HG02798 (cell line): ENCODE data around the gene ATG2B.
"Not testable (repeated sequence)": the region's sequence is repeated elsewhere in the genome, so short reads cannot be mapped to it uniquely, and the experiment has no call there.

Source experiments
- ATAC-seq: cut with Tn5 transposase; IDR thresholded peaks from one replicate; pipeline ENCODE4 v1.9.1; 2021; ENCODE audit warnings: mild to moderate bottlenecking; ENCODE audit not compliant: unreplicated experiment, poor library complexity

The ATG2B gene

GRCh38 chr14:96260341-96260821 lies 102.8 kb downstream of the ATG2B start:
- no peak for ATAC-seq

DNA sequence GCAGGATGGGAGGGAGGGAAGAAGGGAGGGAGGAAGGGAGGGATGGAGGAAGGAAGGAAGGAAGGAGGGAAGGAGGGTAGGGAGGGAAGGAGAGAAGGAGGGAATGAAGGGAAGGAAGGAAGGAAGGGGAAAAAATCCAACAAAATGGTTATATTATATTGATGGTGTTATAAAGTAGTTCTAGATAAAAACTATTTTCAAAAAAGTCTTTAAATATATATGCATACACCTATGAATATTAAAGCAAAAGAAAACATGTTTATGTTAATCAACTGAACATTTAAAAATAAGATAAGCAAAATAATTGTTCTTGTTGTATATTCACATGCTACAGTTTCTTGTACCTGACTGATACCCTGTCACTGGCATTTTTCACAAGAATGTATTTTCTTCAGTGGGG lies 105.2 kb downstream of the ATG2B start:
- ATAC-seq, result no peak

DNA sequence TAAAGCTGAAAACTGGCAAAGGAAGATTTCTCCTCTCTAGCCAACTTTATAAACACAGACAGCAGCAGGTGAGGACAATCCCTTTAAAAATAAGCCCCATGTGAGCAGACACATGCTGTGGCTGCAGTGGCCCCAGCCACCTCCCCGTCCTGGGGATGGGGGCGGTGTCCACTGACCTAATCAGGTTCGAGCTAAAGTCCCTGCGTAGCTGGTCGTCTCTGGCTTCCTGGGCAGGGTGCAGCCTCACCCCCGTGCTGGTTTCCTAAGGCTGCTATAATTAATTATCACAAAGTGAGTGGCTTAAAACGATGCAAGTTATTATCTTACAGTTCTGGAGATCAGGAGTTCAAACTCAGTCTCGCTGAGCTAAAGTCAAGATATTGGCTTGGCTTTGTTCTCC lies 106.1 kb downstream of the ATG2B start:
- ATAC-seq, result no peak

DNA sequence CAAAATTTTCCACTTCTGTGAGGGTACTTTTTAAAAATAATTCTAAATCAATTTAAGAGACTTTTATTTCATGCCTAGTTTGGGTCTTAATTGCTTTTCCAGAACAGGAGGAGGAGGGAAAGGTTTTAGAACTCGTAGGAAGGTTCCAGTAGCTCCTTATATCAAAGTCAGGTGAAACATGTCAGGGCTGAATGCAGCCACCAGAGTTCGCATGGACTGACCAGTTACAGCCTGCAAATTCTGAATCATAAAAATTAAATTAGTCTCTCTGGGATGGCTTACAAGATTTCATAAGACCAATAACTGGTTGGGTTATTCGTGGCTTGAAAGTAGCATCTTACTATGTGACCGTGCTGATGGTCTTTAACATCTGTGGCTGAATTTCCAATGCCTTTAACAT lies 106.7 kb downstream of the ATG2B start:
- ATAC-seq, result no peak

DNA sequence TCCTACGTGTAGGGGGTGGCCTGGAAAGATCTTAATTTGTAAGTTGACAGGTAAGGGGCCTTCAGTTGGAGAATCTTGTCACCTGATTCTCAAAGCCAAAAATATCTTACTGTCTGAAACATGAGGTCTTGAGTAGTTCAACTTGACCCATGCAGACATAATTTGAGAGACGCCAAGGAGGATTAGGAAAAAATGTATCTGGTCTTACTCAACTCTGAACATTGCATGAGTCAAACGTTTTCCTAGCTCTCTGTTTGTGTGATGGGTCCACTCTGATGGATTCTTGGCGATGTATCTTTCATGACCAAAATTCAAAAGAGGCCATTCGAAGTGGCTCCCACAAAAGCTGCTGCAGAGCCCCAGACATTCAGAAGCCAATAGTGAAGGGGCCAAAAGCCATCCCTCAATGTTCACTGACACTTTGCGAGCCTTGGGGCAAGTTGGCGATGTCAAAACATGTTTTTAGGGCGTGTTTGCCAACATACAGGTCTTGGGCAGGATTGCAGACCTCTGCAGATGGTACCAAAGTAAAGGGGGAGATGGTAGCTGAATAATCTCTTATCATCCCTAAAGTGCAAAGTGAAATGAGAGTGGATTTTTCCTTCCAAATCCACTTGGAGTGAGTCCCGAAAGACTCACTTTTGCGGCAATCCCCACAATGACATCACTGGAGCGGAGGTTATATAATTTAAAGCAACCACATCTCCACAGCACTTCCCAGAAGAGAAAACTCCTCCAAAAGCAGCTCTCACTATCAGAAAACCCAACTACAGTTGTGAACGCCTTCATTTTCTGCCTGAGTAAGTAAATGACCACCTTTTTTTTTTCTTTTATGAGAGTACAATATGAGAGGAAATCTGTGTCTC lies 107.4 kb downstream of the ATG2B start, which contains the start of gene BDKRB1:
BDKRB1 (plus strand) TSS at position 710 of the 866 bp plus-strand sequence. CDS start 7,473 bp downstream, outside the sequence.
- no peak for ATAC-seq

DNA sequence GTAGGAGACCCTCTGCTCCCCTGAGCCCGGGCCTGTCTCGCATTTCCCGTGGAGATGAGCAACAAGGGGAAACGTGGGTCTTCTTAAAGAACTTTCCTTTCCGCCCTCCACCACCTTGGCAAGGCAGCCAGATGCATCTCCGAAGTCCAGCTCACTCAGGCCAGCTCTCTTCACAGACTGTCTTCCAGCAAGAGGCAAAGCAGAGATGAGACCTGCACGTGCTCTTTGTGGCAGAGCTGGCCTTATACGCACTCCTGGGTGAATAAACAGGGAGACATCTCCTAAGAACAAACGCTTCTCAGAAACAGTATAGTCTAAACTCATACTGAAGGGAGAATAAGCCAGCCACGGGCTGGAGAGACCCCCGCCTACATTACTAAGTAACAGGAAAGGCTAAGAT lies 108.5 kb downstream of the ATG2B start:
- no peak for ATAC-seq

- no peak for ATAC-seq
These were observed 110.1 kb downstream of the ATG2B start for GRCh38 chr14:96252999-96253539.

DNA sequence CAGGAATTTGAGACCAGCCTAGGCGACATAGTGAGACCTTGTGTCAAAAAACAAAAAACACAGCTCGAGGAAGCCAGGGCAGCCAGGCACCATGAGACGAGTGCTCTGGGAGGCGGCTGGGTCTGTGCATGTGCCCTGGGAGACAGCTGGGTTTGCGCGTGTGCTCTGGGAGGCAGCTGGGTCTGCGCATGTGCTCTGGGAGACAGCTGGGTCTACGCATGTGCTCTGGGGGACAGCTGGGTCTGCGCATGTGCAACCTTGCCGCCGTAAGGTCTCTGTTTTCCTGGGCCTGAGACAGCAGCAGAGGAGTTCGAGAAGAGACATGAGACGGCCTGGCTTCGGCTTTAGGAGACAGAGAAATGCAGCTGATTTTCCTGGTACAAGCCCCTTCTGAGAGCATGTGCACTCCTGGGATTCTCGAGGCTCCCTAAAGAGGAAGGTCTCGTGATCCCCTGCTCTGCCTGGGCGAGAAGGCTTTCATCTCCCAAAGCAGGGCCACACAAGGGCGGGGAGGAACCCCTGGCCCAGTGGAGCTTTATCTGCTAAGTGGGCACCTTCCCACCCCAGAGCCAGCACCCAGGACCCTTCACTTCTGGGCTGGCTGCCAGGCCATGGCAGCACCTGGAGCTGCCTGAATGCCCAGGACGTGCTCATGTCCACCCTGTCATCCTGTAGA lies 110.7 kb downstream of the ATG2B start:
- ATAC-seq, result no peak

DNA sequence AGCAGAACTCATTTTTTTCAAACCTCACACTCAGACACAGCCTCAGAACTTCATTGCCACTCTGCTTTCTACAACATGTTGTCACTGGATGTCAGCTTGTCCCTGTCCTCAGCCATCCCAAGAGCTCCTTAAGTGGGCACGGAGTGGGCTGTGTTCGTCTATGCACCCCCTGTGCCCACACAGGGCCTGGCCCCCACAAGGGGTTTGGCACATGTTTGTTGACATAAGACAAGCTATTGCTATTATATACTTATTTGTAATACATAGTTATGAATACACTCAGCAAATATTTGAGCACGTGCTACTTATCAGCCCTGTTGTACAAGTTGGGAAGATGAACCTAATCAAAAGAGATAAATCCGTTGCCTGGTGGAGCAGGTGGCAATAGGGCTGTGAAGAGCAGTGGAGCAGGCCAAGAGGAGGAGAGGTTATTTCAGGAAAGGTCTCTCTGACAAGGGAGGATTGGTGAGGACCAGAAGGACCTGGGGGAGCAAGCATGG lies 111.4 kb downstream of the ATG2B start:
- no peak for ATAC-seq

GRCh38 chr14:96250485-96250884 lies 112.7 kb downstream of the ATG2B start:
- no peak for ATAC-seq

- ATAC-seq, result no peak
These were observed 114.1 kb downstream of the ATG2B start for GRCh38 chr14:96249029-96249428.

- ATAC-seq, result no peak
These were observed 116.1 kb downstream of the ATG2B start for GRCh38 chr14:96247031-96247430.

DNA sequence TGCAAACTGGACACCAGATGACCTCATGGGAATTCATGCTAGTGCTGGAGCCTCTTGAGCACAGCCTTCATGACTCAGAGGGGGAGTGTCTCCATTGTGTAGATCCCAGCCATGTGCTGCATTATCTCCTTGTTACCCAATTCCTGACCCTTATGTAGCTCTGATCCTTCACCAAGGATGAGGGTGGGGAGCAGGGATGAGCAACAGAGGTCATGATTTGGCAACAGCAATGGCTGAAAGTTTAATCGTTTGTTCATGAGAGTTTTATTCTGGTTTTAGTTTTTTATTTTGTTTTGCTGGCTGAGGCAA lies 116.6 kb downstream of the ATG2B start:
- no peak for ATAC-seq

- ATAC-seq, result no peak
These were observed 117.2 kb downstream of the ATG2B start for GRCh38 chr14:96245710-96246538.

DNA sequence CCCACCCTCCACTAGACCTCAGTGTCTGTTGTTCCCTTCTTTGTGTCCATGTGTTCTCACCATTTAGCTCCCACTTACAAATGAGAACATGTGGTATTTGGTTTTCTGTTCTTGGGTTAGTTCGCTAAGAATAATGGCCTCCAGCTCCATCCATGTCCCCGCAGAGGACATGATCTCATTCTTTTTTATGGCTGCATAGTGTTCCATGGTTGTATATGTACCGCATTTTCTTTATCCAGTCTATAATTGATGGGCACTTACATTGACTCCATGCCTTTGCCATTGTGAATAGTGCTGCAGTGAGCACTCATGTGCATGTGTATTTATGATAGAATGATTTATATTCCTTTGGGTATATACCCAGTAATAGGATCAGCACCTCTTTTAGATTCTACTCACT lies 118.1 kb downstream of the ATG2B start:
- ATAC-seq, result not testable (repeated sequence)

GRCh38 chr14:96243785-96244184 lies 119.4 kb downstream of the ATG2B start:
- no peak for ATAC-seq

DNA sequence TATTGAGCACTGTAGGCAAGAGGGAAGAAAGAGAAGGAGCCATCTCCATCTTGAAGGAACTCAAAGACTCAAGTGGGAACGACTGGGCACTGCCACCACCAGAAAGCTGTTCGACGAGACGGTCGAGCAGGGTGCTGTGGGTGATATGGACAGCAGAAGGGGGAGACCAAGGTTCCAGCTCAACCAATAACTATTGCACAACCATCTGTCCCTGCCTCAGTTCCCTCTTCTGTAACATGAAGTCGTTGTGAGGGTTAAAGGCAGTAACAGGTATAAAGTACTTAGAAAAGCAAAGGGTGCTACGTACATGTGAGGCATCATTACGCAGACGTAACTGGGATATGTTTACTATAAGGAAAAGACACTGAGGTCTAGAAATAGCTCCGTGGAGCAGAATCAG lies 121.0 kb downstream of the ATG2B start:
- no peak for ATAC-seq

GRCh38 chr14:96240641-96241040 lies 122.5 kb downstream of the ATG2B start:
- ATAC-seq, result no peak

DNA sequence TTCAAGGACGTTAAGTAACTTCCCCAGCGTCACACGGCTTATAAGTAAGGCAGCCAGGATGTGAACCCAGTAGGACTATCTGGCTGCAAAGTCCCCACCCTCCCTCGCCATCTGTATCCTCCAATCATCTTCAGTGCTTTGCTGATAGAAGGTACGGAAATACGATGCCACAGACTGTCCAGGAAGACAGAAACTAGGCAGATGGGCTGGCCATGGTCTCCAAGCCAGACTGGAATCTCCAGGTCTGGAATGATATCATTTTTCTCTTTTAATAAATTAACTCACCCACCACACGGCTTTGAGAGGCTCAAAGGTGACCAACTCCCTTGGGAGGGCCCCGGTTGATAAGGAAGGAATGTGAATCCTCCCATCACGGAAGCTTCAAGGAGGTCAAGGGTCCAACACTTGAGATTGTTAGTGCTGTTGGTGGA lies 123.4 kb downstream of the ATG2B start:
- no peak for ATAC-seq

- ATAC-seq, result no peak
These were observed 124.4 kb downstream of the ATG2B start for GRCh38 chr14:96238676-96239265.
